ENCODE data around the gene FEV. TPM values are rescaled to one million over a fixed set of nuclear protein-coding genes. Genes with fewer than 3 reads are reported as not detected.

The FEV gene
- total and polyA plus RNA-seq, 2 experiments from 2014 or later = 0.58 to 0.70 TPM

DNA sequence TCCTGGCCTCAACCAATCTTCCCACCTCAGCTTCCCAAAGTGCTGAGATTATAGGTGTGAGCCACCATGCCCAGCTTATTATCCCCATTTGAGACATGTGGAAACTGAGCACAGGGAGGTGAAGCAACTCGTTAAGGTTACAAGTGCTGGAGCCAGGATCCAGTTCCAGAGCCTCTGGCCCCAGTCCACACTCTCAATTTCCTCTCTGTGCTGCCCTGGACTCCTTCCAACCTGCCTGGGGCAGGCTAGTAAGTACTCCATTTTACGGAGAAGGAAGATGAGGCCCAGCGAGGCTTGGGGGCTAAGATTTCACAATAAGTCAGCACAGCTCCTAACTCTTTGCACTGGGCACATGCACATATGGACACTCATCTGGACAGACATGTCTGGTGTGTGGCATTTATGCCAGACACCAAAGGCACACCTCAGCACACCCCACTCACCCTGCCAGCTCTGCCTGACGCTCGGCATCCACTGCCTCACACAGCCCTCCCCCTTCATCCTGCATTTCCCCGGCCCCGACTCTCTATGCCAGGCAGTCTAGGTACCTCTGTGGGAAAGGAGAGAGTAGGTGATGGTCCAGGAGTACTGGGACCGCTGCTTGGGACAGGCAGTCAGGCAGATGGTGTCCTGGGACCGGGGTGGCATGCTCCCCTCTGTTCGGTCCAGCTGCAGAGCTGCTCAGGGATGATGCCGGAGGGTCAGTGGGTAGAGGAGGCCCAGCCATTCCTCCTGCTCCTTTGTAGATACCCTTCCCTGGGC lies 35.8 kb upstream of the FEV start:
- H3K9me3 ChIP-seq (ENCODE audit: low read depth) = no peaks in the 10 kb centered on the region
- H2AFZ ChIP-seq = no peak overlapping the region
- H3K4me2 ChIP-seq = no peak overlapping the region
- WGBS (ENCODE audit: low lambda C conversion rate, missing lambda C conversion rate) = 73% methylated on average over 11 of the region's 11 CpGs
- H3K9me2 ChIP-seq (replicated peaks; ENCODE audit: insufficient read depth) = no peaks in the 10 kb centered on the region
- H3K79me2 ChIP-seq = no peaks in the 10 kb centered on the region
- no peaks in the 10 kb centered on the region for H3K4me1 ChIP-seq (ENCODE audit: insufficient read depth)
- no peak overlapping the region for H3K4me3 ChIP-seq
- no peak overlapping the region for H3K27ac ChIP-seq
- H4K20me1 ChIP-seq (ENCODE audit: insufficient read depth, poor library complexity, severe bottlenecking) = no peaks in the 10 kb centered on the region
- H3K36me3 ChIP-seq (replicated peaks; ENCODE audit: insufficient read depth, low read depth) = no peaks in the 10 kb centered on the region
- no peaks in the 10 kb centered on the region for H3K27me3 ChIP-seq
- no peak for DNase-seq (ENCODE audit: low spot score)
- TF ChIP-seq CTCF (IDR thresholded peaks at IDR 0.05; ENCODE audit: poor library complexity) = no peak
- TF ChIP-seq EZH2phosphoT487 (IDR thresholded peaks at IDR 0.05; ENCODE audit: low read depth, severe bottlenecking, unreplicated experiment) = no peak
- no peak for TF ChIP-seq EZH2 (IDR thresholded peaks at IDR 0.05; ENCODE audit: borderline replicate concordance)

DNA sequence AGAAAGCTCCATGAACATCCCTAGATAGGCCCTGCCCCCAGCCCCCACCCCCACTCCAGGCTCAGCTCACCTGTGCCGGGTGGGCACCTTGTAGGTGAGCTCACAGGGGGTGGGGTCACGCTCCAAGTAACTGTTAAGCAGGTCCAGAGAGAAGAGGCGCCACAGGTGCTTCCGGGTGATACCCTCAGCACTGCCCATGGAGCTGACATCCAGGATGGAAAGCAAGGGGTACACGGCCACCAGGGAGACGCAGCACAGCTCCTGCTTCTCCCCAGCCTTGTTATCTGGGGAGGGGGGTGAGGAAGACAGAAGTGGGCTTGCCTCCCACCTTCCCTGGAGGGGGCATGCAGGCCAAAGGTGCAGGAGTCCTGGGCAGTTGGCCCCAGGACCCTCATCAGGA lies 34.5 kb upstream of the FEV start:
- Histone ChIP-seq H3K9me3 (ENCODE audit: low read depth) (no peaks in the 10 kb centered on the region), H3K27ac (no peak overlapping the region), H3K36me3 (replicated peaks; ENCODE audit: insufficient read depth, low read depth) (no peaks in the 10 kb centered on the region), H3K4me3 (no peak overlapping the region), H3K4me2 (no peak overlapping the region), H3K9me2 (replicated peaks; ENCODE audit: insufficient read depth) (no peaks in the 10 kb centered on the region), H4K20me1 (ENCODE audit: insufficient read depth, poor library complexity, severe bottlenecking) (no peaks in the 10 kb centered on the region), H3K4me1 (ENCODE audit: insufficient read depth) (no peaks in the 10 kb centered on the region), H3K79me2 (no peaks in the 10 kb centered on the region), H3K27me3 (no peaks in the 10 kb centered on the region), H2AFZ (no peak overlapping the region)
- no peak for DNase-seq (ENCODE audit: low spot score)
- TF ChIP-seq EZH2phosphoT487 (IDR thresholded peaks at IDR 0.05; ENCODE audit: low read depth, severe bottlenecking, unreplicated experiment) (no peak), CTCF (IDR thresholded peaks at IDR 0.05; ENCODE audit: poor library complexity) (no peak), EZH2 (IDR thresholded peaks at IDR 0.05; ENCODE audit: borderline replicate concordance) (no peak)
- 86% methylated on average over 6 of the region's 6 CpGs for WGBS (ENCODE audit: low lambda C conversion rate, missing lambda C conversion rate)

GRCh38 chr2:219018726-219019125 lies 33.7 kb upstream of the FEV start:
- no peak overlapping the region for H3K27ac ChIP-seq
- H3K4me2 ChIP-seq = no peak overlapping the region
- no peak overlapping the region for H3K4me3 ChIP-seq
- H3K9me3 ChIP-seq (ENCODE audit: low read depth) = no peaks in the 10 kb centered on the region
- no peak overlapping the region for H2AFZ ChIP-seq
- no peaks in the 10 kb centered on the region for H3K79me2 ChIP-seq
- H3K4me1 ChIP-seq (ENCODE audit: insufficient read depth) = no peaks in the 10 kb centered on the region
- no peaks in the 10 kb centered on the region for H3K36me3 ChIP-seq (replicated peaks; ENCODE audit: insufficient read depth, low read depth)
- H3K9me2 ChIP-seq (replicated peaks; ENCODE audit: insufficient read depth) = no peaks in the 10 kb centered on the region
- TF ChIP-seq CTCF (IDR thresholded peaks at IDR 0.05; ENCODE audit: poor library complexity) = no peak
- no peak for TF ChIP-seq EZH2phosphoT487 (IDR thresholded peaks at IDR 0.05; ENCODE audit: low read depth, severe bottlenecking, unreplicated experiment)
- TF ChIP-seq EZH2 (IDR thresholded peaks at IDR 0.05; ENCODE audit: borderline replicate concordance) = no peak
- H4K20me1 ChIP-seq (ENCODE audit: insufficient read depth, poor library complexity, severe bottlenecking) = no peaks in the 10 kb centered on the region
- H3K27me3 ChIP-seq = no peaks in the 10 kb centered on the region
- DNase-seq (ENCODE audit: low spot score) = no peak
- WGBS (ENCODE audit: low lambda C conversion rate, missing lambda C conversion rate) = 93% methylated on average over 10 of the region's 10 CpGs

All from hepatocyte (in vitro differentiated cells).